ENCODE measurements around the gene CTXN1.

- TF ChIP-seq GATA2 (IDR thresholded peaks at IDR 0.05; ENCODE audit: low read depth, low read length): no peak
- no peak for TF ChIP-seq GATA3 (IDR thresholded peaks at IDR 0.05; ENCODE audit: low read depth, low read length)
Observed at GRCh38 chr19:7907122-7907521, 18.8 kb downstream of the CTXN1 start.
